Stomach (tissue), 4 donors: ENCODE results near the gene SCN1A.

Experiments used
- CTCF ChIP-seq, 7 experiments: fragments of 450-650 bp in 4 of 7; fragments of 200-600 bp in 3 of 7; sonication (generic) in 3 of 7; IDR thresholded peaks; one replicate each; pipeline ENCODE4 v1.5.1; 2016 to 2019; ENCODE audit warnings: antibody characterized with exemption in 7 of 7, control low read depth in 2 of 7, mild to moderate bottlenecking in 1 of 7
- POLR2AphosphoS5 ChIP-seq, 3 donors: sonication (generic); formaldehyde crosslinking; IDR thresholded peaks; one replicate each; pipeline ENCODE4 v1.6.1; 2016; ENCODE audit warnings: antibody characterized with exemption in 3 of 3

DNA sequence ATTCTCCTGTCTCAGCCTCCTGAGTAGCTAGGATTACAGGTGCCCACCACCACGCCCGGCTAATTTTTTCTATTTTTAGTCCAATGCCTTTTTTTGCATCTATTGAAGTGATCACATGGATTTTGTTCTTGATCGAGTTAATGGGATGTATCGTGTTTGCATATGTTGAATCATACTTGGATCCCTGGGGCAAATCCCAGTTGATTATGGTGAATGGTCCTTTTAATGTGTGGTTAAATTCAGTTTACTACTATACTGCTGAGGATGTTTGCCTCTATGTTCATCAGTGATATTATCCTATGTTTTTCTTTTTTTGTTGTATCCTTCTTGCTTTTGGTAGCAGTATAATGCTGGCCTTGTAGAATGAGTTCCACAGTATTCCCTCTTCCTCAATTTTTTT lies 166.0 kb downstream of the SCN1A start:
- no peak for TF ChIP-seq CTCF (IDR thresholded peaks at IDR 0.05)
- no peak for TF ChIP-seq POLR2AphosphoS5 (IDR thresholded peaks at IDR 0.05)
